Brain pericyte (primary cell): Measurements from ENCODE around the gene CPED1.

Experiments used
- DNase-seq: peaks from one replicate; pipeline ENCODE4 v3.0.0-alpha.2; 2012; ENCODE audit warnings: low read depth, low spot score

Gene CPED1

DNA sequence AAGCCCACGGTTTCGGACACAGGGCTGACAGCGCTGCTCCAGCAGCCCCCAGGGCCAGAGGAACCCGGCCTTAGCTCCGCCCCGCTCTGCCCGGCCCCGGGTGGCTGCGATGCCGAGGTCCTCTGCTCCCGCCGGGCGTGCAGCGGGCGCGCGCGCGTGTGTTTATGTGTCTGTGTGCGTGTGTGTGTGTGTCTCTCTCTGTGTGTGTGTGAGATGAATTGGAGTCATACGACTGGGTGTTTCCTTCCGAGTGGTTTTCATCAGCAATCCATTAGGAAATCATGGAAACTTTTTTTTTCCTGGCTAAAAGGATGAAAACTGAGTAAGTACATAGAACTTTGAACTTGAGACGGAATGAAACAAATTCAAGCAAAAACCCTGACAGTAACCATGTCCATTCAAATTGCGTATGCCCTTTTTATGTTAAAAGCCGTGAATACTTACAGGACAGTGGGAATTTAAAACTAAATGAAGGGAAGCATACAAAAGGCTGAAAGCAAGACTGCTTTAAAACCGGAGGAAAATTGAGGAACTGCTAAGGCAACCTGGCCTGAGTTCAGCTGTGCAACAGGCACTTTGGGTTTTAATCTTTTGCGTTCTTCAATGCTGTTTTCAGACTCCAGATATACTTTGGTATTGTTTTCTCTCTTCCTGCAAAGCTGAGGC is at the start of gene CPED1:
Gene CPED1, plus strand, starts transcription at position 121 of the 666 bp plus-strand sequence. CDS start 911 bp downstream, outside the sequence.
- DNase-seq, result no peak

DNA sequence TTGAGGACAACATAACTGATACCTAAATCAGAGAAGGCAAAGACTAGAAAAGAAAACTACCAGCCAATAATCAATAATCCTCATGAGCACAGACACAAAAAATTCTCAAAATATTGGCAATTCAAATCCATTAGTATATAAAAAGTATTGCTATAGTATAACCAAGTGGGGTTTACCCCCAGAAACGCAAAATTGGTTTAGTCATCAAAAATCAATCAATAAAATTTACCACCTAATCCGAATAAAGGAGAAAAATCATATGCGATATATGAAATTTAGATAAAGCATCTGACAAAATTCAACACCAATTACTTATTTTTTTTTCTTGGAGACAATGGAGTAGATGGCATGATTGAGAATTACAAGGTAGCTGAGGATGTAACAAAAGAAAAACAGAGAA is 49.2 kb upstream of the CPED1 start:
- DNase-seq, result no peak

DNA sequence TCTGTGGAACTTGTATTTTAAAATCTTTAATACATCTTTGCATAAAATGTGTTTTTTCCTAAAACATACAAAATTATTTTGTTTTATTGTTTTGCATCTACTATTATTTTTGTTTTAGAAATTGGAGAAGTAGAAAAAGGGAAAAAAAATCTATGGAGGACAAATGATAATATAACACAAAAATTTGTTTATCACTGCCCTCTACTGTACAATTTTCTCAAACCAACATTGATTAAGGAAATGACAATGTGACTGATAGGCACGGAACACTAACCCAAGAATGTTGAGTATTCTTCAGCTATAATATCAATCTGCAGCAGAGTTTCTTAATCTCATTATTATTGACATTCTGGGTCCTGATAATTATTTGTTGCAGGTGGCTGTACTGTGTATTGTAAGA is 47.4 kb upstream of the CPED1 start:
- no peak for DNase-seq

- DNase-seq, result no peak
Measured at GRCh38 chr7:120941856-120942255, 46.7 kb upstream of the CPED1 start.

- no peak for DNase-seq
Measured at GRCh38 chr7:120942861-120943260, 45.6 kb upstream of the CPED1 start.

- no peak for DNase-seq
Measured at GRCh38 chr7:120944826-120945562, 43.5 kb upstream of the CPED1 start.

DNA sequence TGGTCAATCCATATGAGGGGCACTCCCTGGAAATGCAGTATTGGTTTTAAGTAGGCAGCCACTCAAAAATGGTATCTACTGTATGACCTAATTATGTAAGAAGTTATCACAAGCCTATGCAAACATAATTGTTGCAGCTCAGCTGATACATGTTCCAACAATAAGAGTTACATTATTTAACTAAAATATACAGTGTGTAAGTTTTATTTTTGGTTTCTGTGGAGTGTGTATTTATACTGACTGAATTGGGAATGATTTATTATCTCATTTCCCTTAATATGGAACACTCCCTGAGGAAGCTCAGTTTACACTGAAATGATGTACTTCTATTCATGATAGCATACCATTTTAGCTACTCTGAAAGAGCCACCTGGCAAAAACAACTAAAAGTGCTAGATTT is 40.5 kb upstream of the CPED1 start:
- DNase-seq, result no peak

DNA sequence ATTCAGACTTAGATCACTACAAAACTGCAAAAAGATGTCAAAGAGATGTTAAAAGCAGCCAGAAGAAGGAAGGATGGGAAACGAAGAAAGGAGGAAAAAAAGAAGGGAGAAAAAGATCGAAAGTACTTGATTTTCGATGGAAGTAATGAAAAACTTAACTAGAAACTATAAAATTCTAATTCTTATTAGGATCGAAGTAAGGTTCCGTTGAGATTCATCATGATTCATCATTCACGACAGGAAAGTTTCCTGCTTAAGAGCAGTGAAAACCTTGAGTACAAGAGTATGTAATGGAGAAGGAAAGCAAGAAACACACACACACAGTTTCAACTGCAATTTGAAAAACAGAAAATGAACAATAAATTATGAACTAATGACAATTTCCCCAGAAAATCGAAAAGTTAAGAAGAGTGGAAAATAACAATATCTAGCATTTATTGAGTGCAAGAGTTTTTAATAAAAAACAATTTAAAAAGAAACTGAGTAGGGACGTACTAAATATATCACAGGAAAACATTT is 39.1 kb upstream of the CPED1 start:
- DNase-seq, result no peak

DNA sequence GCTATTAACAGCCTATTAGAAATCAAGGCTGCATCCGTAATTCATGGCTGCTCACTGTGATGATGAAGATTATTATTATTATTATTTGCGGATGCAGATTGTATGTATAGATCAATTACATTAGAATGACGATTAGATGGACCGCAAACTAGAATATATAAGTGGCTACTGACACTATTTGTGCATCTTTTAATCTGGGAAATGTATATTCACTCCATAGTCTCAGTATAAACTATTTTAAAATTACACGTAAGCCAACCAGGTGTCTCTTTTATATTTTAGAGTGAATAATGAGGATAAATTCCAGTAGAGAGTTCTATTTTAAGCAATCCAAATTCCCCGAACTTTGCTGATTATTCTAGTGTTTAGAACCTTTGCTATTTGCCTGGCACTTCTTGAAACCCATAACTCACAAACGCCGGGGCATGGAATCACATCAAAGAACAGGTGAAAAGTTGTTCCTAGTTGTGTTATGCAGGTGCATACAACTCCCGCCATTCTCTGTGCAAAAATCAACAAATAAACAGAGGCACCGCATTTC is 38.4 kb upstream of the CPED1 start:
- no peak for DNase-seq

GRCh38 chr7:120950539-120951308 is 37.8 kb upstream of the CPED1 start, which contains the start of gene ING3:
Gene ING3 (plus strand): TSS chr7:120950777. CDS start chr7:120950897, 120 bp downstream.
- DNase-seq, result peak; percentile 93

DNA sequence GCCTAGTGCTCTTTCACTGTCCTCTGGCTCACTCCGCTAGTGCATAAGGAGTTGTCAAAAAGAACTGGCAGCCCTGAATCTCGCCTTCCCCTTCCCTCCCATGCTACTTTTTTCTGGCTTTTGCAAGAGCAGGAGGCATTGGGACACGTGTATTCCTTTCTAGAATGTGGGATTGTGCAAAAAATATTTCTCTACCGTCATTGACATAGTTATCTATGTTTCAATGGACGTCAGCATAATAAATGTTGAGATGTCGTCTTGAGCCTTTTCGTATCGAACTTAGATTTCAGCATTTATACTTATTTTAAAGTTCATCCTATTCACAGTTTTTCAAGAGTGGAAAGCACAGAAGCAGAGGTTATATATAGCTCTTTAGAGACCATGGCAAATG is 37.2 kb upstream of the CPED1 start:
- no peak for DNase-seq

GRCh38 chr7:120951826-120952225 is 36.7 kb upstream of the CPED1 start:
- DNase-seq, result no peak

DNA sequence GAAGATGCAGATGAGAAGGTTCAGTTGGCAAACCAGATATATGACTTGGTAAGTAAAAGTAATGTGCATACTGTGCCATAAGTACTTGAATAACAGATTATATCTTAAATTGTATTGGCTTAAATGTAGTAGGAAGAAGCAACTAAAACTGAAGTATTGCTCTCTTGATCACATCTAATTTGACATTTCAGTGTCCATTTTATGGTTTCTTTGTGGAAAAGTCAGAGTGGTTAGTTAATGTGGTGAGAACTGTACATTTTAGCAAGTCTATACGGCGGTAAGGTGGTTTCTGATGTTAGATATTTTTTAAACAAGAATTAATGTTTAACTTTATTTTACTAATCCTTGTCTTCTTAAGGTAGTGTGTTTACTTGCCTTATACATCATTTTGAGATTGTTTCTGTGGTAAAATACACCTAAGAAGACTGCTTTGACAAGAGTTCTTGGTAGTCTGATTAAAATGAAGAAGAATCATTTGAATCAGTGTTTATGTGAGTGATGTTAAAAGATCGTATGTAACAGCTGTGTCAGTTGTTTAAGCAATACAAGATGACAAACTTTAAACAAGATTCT is 32.8 kb upstream of the CPED1 start:
- no peak for DNase-seq

- DNase-seq, result no peak
Measured at GRCh38 chr7:120959929-120960484, 28.5 kb upstream of the CPED1 start.

GRCh38 chr7:120960714-120961113 is 27.8 kb upstream of the CPED1 start:
- DNase-seq, result no peak

DNA sequence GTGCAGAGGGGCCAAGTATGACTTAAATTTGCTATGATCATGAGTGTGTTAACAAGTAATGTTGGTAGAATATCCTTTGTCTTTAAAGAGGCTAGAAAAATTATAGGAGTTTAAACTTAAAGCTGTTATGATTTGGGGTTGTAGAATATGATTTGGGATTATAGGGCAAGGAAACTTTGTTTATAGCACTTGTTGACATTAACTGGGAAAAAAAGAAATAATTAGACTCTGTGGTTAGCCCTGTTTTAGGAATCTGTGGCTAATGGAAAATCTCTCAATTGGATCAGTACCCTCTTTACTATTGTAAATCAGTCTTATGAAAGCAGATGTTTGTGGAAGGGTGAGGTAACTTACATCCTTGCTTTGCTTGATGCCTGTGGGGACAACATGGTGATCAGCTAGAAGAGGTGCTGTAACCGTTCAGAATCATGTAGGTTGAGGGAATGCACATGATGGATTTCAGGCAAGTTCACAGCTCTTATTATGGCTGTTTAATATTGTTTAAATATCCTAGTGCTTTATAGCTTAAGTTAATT is 26.8 kb upstream of the CPED1 start:
- no peak for DNase-seq

- DNase-seq, result no peak
Measured at GRCh38 chr7:120964088-120964487, 24.4 kb upstream of the CPED1 start.

- DNase-seq, result no peak
Measured at GRCh38 chr7:120966961-120967360, 21.6 kb upstream of the CPED1 start.

DNA sequence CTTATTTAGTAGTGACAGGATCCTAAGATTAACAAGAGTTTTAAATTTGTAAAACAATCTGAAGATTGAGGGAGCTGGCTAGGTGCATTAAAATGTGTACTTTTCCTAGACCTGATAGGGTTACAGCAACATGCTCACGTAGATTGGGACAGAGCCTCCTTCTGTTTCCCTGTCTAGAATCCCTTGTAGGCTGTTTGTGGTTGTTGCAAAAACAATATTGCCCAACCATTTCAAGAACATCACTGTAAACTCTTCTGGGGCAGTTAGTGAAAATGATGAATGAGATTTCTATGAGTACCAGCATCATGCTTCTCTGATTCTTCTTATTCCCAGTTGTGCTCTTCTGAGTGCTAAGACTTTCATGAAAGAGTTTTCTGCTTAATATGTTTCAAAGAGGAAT is 14.7 kb upstream of the CPED1 start:
- no peak for DNase-seq

DNA sequence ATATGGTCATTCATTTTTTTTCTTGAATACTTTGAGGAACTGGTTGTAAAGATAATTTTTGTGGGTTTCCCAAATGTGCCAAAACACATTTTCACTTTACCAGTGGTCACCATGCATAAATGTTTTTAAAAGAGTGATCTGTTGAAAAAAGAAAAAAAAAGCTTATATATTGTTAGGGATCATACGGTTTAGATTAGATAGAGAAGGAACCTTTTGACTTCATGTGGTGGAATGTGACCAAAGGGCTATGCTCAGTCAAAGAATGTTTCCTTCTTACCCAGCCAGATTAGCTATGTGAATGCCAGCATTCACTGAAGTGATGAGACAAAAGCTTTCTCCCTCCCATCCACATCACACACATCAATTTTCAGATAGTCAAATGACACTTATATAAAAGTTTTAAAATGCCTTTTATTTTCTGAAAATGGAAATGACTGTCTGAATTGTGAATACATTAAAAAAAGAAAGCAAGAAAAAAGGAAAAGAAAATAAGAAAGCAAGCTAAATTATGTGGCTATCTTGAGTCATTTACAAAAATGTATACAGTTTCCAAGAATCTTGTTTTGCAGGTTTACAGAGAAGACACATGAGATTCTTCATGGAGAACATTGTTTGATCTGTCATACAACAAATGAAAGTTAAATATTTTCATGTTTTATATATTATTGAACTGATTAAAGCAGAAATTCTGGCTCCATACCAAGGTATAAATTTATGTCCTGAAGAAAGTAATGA is 8.6 kb upstream of the CPED1 start:
- DNase-seq, result no peak
